ENCODE measurements around the gene ATP6V1G2. TPM values are rescaled to one million over a fixed set of nuclear protein-coding genes. Genes with fewer than 3 reads are reported as not detected.

The ATP6V1G2 gene
- total and polyA plus RNA-seq, 2 experiments from 2014 or later = 2.4 to 2.7 TPM

DNA sequence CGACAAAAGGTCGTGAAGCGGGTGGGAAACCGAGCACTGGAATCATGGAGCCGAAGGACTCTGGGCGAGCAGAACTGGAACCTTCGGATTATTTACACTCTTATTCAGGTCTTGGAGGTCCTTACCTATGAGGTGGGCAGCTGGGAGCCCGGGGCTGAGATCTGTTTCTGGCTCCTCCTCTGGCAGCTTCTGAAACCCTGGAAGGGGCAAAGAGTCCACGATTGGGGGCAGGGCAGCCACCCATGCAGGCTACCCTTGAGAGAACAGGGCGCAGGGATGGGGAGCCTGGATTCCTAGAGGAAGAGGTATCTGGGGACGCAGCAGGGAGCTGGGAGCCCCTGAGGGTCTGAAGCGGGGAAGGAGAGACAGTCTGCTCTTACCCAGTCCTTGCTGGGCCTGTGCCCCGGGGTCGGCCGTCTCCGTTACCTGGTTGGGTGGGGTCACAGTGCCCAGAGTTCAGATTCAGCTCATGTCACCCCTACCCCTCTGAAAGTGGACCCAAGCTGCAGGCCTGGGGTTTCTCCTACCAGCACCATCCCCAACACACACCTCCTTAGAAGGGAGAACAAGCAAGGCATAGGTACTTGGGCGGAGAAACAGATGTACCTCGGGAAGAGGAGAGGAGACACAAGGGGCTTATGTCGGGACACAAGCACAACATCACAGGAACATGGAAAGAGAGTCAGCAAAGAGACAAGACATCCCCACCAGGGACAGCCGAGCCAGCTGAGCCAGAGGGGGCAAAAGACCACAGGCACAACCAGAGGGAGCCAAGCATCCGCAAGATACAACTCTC lies 35.2 kb upstream of the ATP6V1G2 start:
- Mint-ChIP-seq H3K4me1 (peaks cover 24% of the 10 kb centered on the region), H3K27me3 (ENCODE audit: insufficient read depth, low read depth, poor library complexity) (peaks cover 36% of the 10 kb centered on the region), H3K36me3 (ENCODE audit: low read depth) (no peaks in the 10 kb centered on the region), H3K9me3 (peaks cover 3% of the 10 kb centered on the region; the same call in 2 of the 3 replicates), H3K27ac (peak overlapping the region; percentile 60; the same call in 1 of the 2 replicates), H3K4me3 (peak overlapping the region; percentile 95)
- Histone ChIP-seq H2AFZ (peak overlapping the region; percentile 99), H3K36me3 (ENCODE audit: insufficient read depth) (no peaks in the 10 kb centered on the region), H4K20me1 (replicated peaks; ENCODE audit: insufficient read depth) (no peaks in the 10 kb centered on the region), H3K27me3 (ENCODE audit: insufficient read depth) (peaks cover 20% of the 10 kb centered on the region), H3K4me1 (ENCODE audit: insufficient read depth) (peaks cover 4% of the 10 kb centered on the region; the same call in 1 of the 2 replicates), H3K79me2 (replicated peaks; ENCODE audit: insufficient read depth) (no peaks in the 10 kb centered on the region), H3K27ac (ENCODE audit: low read depth) (no peak overlapping the region), H3K4me2 (peak overlapping the region; percentile 96), H3F3A (replicated peaks; ENCODE audit: low read depth) (no peaks in the 10 kb centered on the region), H3K9me2 (ENCODE audit: insufficient read depth) (no peaks in the 10 kb centered on the region), H3K4me3 (peak overlapping the region; percentile 95)
- peak; percentile 23 for ATAC-seq
- no peak for TF ChIP-seq EZH2 (IDR thresholded peaks at IDR 0.05; ENCODE audit: low read depth, unreplicated experiment)
- TF ChIP-seq POLR2AphosphoS5 (IDR thresholded peaks at IDR 0.05; ENCODE audit: low read depth) = no peak
- TF ChIP-seq EZH2phosphoT487 (IDR thresholded peaks at IDR 0.05; ENCODE audit: unreplicated experiment) = no peak
- TF ChIP-seq, protein P1, sequence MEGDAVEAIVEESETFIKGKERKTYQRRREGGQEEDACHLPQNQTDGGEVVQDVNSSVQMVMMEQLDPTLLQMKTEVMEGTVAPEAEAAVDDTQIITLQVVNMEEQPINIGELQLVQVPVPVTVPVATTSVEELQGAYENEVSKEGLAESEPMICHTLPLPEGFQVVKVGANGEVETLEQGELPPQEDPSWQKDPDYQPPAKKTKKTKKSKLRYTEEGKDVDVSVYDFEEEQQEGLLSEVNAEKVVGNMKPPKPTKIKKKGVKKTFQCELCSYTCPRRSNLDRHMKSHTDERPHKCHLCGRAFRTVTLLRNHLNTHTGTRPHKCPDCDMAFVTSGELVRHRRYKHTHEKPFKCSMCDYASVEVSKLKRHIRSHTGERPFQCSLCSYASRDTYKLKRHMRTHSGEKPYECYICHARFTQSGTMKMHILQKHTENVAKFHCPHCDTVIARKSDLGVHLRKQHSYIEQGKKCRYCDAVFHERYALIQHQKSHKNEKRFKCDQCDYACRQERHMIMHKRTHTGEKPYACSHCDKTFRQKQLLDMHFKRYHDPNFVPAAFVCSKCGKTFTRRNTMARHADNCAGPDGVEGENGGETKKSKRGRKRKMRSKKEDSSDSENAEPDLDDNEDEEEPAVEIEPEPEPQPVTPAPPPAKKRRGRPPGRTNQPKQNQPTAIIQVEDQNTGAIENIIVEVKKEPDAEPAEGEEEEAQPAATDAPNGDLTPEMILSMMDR (conservative IDR thresholded peaks at IDR 0.05; ENCODE audit: low read depth in 2 of 2) = no peak
- TF ChIP-seq, protein P2, sequence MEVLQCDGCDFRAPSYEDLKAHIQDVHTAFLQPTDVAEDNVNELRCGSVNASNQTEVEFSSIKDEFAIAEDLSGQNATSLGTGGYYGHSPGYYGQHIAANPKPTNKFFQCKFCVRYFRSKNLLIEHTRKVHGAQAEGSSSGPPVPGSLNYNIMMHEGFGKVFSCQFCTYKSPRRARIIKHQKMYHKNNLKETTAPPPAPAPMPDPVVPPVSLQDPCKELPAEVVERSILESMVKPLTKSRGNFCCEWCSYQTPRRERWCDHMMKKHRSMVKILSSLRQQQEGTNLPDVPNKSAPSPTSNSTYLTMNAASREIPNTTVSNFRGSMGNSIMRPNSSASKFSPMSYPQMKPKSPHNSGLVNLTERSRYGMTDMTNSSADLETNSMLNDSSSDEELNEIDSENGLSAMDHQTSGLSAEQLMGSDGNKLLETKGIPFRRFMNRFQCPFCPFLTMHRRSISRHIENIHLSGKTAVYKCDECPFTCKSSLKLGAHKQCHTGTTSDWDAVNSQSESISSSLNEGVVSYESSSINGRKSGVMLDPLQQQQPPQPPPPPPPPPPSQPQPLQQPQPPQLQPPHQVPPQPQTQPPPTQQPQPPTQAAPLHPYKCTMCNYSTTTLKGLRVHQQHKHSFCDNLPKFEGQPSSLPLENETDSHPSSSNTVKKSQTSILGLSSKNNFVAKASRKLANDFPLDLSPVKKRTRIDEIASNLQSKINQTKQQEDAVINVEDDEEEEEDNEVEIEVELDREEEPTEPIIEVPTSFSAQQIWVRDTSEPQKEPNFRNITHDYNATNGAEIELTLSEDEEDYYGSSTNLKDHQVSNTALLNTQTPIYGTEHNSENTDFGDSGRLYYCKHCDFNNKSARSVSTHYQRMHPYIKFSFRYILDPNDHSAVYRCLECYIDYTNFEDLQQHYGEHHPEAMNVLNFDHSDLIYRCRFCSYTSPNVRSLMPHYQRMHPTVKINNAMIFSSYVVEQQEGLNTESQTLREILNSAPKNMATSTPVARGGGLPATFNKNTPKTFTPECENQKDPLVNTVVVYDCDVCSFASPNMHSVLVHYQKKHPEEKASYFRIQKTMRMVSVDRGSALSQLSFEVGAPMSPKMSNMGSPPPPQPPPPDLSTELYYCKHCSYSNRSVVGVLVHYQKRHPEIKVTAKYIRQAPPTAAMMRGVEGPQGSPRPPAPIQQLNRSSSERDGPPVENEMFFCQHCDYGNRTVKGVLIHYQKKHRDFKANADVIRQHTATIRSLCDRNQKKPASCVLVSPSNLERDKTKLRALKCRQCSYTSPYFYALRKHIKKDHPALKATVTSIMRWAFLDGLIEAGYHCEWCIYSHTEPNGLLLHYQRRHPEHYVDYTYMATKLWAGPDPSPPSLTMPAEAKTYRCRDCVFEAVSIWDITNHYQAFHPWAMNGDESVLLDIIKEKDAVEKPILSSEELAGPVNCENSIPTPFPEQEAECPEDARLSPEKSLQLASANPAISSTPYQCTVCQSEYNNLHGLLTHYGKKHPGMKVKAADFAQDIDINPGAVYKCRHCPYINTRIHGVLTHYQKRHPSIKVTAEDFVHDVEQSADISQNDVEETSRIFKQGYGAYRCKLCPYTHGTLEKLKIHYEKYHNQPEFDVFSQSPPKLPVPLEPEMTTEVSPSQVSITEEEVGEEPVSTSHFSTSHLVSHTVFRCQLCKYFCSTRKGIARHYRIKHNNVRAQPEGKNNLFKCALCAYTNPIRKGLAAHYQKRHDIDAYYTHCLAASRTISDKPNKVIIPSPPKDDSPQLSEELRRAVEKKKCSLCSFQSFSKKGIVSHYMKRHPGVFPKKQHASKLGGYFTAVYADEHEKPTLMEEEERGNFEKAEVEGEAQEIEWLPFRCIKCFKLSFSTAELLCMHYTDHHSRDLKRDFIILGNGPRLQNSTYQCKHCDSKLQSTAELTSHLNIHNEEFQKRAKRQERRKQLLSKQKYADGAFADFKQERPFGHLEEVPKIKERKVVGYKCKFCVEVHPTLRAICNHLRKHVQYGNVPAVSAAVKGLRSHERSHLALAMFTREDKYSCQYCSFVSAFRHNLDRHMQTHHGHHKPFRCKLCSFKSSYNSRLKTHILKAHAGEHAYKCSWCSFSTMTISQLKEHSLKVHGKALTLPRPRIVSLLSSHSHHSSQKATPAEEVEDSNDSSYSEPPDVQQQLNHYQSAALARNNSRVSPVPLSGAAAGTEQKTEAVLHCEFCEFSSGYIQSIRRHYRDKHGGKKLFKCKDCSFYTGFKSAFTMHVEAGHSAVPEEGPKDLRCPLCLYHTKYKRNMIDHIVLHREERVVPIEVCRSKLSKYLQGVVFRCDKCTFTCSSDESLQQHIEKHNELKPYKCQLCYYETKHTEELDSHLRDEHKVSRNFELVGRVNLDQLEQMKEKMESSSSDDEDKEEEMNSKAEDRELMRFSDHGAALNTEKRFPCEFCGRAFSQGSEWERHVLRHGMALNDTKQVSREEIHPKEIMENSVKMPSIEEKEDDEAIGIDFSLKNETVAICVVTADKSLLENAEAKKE (CRISPR knock-in tag; IDR thresholded peaks at IDR 0.05) = no peak
- no peak for TF ChIP-seq NANOG (IDR thresholded peaks at IDR 0.05; ENCODE audit: borderline replicate concordance)
- TF ChIP-seq, protein P3, sequence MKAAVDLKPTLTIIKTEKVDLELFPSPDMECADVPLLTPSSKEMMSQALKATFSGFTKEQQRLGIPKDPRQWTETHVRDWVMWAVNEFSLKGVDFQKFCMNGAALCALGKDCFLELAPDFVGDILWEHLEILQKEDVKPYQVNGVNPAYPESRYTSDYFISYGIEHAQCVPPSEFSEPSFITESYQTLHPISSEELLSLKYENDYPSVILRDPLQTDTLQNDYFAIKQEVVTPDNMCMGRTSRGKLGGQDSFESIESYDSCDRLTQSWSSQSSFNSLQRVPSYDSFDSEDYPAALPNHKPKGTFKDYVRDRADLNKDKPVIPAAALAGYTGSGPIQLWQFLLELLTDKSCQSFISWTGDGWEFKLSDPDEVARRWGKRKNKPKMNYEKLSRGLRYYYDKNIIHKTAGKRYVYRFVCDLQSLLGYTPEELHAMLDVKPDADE (IDR thresholded peaks at IDR 0.05) = no peak
- TF ChIP-seq STAT1 (IDR thresholded peaks at IDR 0.05; ENCODE audit: unreplicated experiment) = no peak
- TF ChIP-seq, protein P4, sequence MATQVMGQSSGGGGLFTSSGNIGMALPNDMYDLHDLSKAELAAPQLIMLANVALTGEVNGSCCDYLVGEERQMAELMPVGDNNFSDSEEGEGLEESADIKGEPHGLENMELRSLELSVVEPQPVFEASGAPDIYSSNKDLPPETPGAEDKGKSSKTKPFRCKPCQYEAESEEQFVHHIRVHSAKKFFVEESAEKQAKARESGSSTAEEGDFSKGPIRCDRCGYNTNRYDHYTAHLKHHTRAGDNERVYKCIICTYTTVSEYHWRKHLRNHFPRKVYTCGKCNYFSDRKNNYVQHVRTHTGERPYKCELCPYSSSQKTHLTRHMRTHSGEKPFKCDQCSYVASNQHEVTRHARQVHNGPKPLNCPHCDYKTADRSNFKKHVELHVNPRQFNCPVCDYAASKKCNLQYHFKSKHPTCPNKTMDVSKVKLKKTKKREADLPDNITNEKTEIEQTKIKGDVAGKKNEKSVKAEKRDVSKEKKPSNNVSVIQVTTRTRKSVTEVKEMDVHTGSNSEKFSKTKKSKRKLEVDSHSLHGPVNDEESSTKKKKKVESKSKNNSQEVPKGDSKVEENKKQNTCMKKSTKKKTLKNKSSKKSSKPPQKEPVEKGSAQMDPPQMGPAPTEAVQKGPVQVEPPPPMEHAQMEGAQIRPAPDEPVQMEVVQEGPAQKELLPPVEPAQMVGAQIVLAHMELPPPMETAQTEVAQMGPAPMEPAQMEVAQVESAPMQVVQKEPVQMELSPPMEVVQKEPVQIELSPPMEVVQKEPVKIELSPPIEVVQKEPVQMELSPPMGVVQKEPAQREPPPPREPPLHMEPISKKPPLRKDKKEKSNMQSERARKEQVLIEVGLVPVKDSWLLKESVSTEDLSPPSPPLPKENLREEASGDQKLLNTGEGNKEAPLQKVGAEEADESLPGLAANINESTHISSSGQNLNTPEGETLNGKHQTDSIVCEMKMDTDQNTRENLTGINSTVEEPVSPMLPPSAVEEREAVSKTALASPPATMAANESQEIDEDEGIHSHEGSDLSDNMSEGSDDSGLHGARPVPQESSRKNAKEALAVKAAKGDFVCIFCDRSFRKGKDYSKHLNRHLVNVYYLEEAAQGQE (IDR thresholded peaks at IDR 0.05; ENCODE audit: unreplicated experiment) = no peak
- no peak for TF ChIP-seq ZNF114 (CRISPR knock-in tag; IDR thresholded peaks at IDR 0.05)
- peak; percentile 43 for DNase-seq (ENCODE audit: low spot score)

Measured in GM23338 (cell line).